ENCODE data around the gene CFAP73.

Gene CFAP73

GRCh38 chr12:113161415-113162016, 12.0 kb downstream of the CFAP73 start:
- Histone ChIP-seq H3K27me3 (ENCODE audit: insufficient read depth, low read length) (no peaks in the 10 kb centered on the region), H3K36me3 (ENCODE audit: control insufficient read depth in 1 of 2, insufficient read depth in 2 of 2, low read length in 2 of 2) (peaks cover 78 to 81% of the 10 kb centered on the region in 2 experiments), H3K4me3 (ENCODE audit: low read depth, low read length) (no peak overlapping the region), H3K27ac (ENCODE audit: low read depth, low read length) (no peak overlapping the region), H3K4me2 (ENCODE audit: low read length) (no peak overlapping the region), H2BK120ac (ENCODE audit: insufficient read depth, low read length, poor library complexity) (no peak overlapping the region), H4K91ac (ENCODE audit: low read depth, low read length) (no peak overlapping the region), H3K9ac (ENCODE audit: low read length) (no peak overlapping the region), H4K12ac (ENCODE audit: low read depth, low read length) (no peak overlapping the region), H3K79me2 (ENCODE audit: control insufficient read depth, insufficient read depth, low read length, poor library complexity) (no peaks in the 10 kb centered on the region), H2AFZ (ENCODE audit: insufficient read depth, low read length, poor library complexity) (no peak overlapping the region), H3K79me1 (ENCODE audit: low read length) (no peaks in the 10 kb centered on the region), H2BK12ac (ENCODE audit: low read length) (no peak overlapping the region), H3K4me1 (ENCODE audit: control insufficient read depth in 1 of 2, insufficient read depth in 2 of 2, low read length in 2 of 2) (no peaks in the 10 kb centered on the region), H3K18ac (ENCODE audit: low read length) (no peak overlapping the region), H2BK5ac (ENCODE audit: low read depth, low read length, poor library complexity) (no peak overlapping the region), H3K14ac (ENCODE audit: low read length) (no peak overlapping the region), H3K23ac (ENCODE audit: low read length) (no peak overlapping the region), H2AK5ac (ENCODE audit: low read length) (no peak overlapping the region), H3K9me3 (ENCODE audit: insufficient read depth, low read depth, low read length) (no peaks in the 10 kb centered on the region), H3K4ac (ENCODE audit: low read depth, low read length) (no peak overlapping the region), H4K8ac (ENCODE audit: low read depth, low read length) (no peak overlapping the region)
- DNase-seq = peak; percentile 1 to 28
- WGBS (ENCODE audit: extremely low coverage, insufficient coverage, insufficient read length) = no CpG with 5 or more reads among the region's 26 CpGs

- Histone ChIP-seq H4K91ac (ENCODE audit: low read depth, low read length) (no peak overlapping the region), H3K4me3 (ENCODE audit: low read depth, low read length) (no peak overlapping the region), H3K79me2 (ENCODE audit: control insufficient read depth, insufficient read depth, low read length, poor library complexity) (no peaks in the 10 kb centered on the region), H2BK12ac (ENCODE audit: low read length) (no peak overlapping the region), H3K18ac (ENCODE audit: low read length) (no peak overlapping the region), H3K4ac (ENCODE audit: low read depth, low read length) (no peak overlapping the region), H4K12ac (ENCODE audit: low read depth, low read length) (no peak overlapping the region), H3K27ac (ENCODE audit: low read depth, low read length) (no peak overlapping the region), H2AFZ (ENCODE audit: insufficient read depth, low read length, poor library complexity) (no peak overlapping the region), H3K27me3 (ENCODE audit: insufficient read depth, low read length) (no peaks in the 10 kb centered on the region), H3K9ac (ENCODE audit: low read length) (no peak overlapping the region), H2BK120ac (ENCODE audit: insufficient read depth, low read length, poor library complexity) (no peak overlapping the region), H2AK5ac (ENCODE audit: low read length) (no peak overlapping the region), H3K79me1 (ENCODE audit: low read length) (no peaks in the 10 kb centered on the region), H3K23ac (ENCODE audit: low read length) (no peak overlapping the region), H2BK5ac (ENCODE audit: low read depth, low read length, poor library complexity) (no peak overlapping the region), H3K36me3 (ENCODE audit: control insufficient read depth in 1 of 2, insufficient read depth in 2 of 2, low read length in 2 of 2) (peaks cover 78 to 79% of the 10 kb centered on the region in 2 experiments), H3K14ac (ENCODE audit: low read length) (no peak overlapping the region), H3K4me1 (ENCODE audit: control insufficient read depth in 1 of 2, insufficient read depth in 2 of 2, low read length in 2 of 2) (no peaks in the 10 kb centered on the region), H3K4me2 (ENCODE audit: low read length) (no peak overlapping the region), H4K8ac (ENCODE audit: low read depth, low read length) (no peak overlapping the region), H3K9me3 (ENCODE audit: insufficient read depth, low read depth, low read length) (no peaks in the 10 kb centered on the region)
- no CpG with 5 or more reads among the region's 25 CpGs for WGBS (ENCODE audit: extremely low coverage, insufficient coverage, insufficient read length)
- no peak for DNase-seq
Measured at GRCh38 chr12:113162102-113163029, 12.8 kb downstream of the CFAP73 start.

GRCh38 chr12:113163030-113163360, 13.5 kb downstream of the CFAP73 start:
- H3K27ac ChIP-seq (ENCODE audit: low read depth, low read length) = no peak overlapping the region
- no peak overlapping the region for H3K23ac ChIP-seq (ENCODE audit: low read length)
- no peak for DNase-seq
- no peak overlapping the region for H4K91ac ChIP-seq (ENCODE audit: low read depth, low read length)
- no peaks in the 10 kb centered on the region for H3K4me1 ChIP-seq (ENCODE audit: control insufficient read depth in 1 of 2, insufficient read depth in 2 of 2, low read length in 2 of 2)
- no peak overlapping the region for H3K18ac ChIP-seq (ENCODE audit: low read length)
- H3K27me3 ChIP-seq (ENCODE audit: insufficient read depth, low read length) = no peaks in the 10 kb centered on the region
- H2AFZ ChIP-seq (ENCODE audit: insufficient read depth, low read length, poor library complexity) = no peak overlapping the region
- H3K4ac ChIP-seq (ENCODE audit: low read depth, low read length) = no peak overlapping the region
- no peaks in the 10 kb centered on the region for H3K9me3 ChIP-seq (ENCODE audit: insufficient read depth, low read depth, low read length)
- H2BK12ac ChIP-seq (ENCODE audit: low read length) = no peak overlapping the region
- no peak overlapping the region for H3K4me3 ChIP-seq (ENCODE audit: low read depth, low read length)
- no peak overlapping the region for H3K14ac ChIP-seq (ENCODE audit: low read length)
- no peak overlapping the region for H2AK5ac ChIP-seq (ENCODE audit: low read length)
- H3K9ac ChIP-seq (ENCODE audit: low read length) = no peak overlapping the region
- H2BK5ac ChIP-seq (ENCODE audit: low read depth, low read length, poor library complexity) = no peak overlapping the region
- H4K8ac ChIP-seq (ENCODE audit: low read depth, low read length) = no peak overlapping the region
- H3K4me2 ChIP-seq (ENCODE audit: low read length) = no peak overlapping the region
- H3K79me1 ChIP-seq (ENCODE audit: low read length) = no peaks in the 10 kb centered on the region
- no CpG with 5 or more reads among the region's 12 CpGs for WGBS (ENCODE audit: extremely low coverage, insufficient coverage, insufficient read length)
- no peaks in the 10 kb centered on the region for H3K79me2 ChIP-seq (ENCODE audit: control insufficient read depth, insufficient read depth, low read length, poor library complexity)
- H4K12ac ChIP-seq (ENCODE audit: low read depth, low read length) = no peak overlapping the region
- peaks cover 79 to 80% of the 10 kb centered on the region in 2 experiments for H3K36me3 ChIP-seq (ENCODE audit: control insufficient read depth in 1 of 2, insufficient read depth in 2 of 2, low read length in 2 of 2)
- no peak overlapping the region for H2BK120ac ChIP-seq (ENCODE audit: insufficient read depth, low read length, poor library complexity)

- H3K9ac ChIP-seq (ENCODE audit: low read length) = no peak overlapping the region
- H4K12ac ChIP-seq (ENCODE audit: low read depth, low read length) = no peak overlapping the region
- no peak overlapping the region for H3K14ac ChIP-seq (ENCODE audit: low read length)
- no peaks in the 10 kb centered on the region for H3K27me3 ChIP-seq (ENCODE audit: insufficient read depth, low read length)
- peaks cover 79 to 80% of the 10 kb centered on the region in 2 experiments for H3K36me3 ChIP-seq (ENCODE audit: control insufficient read depth in 1 of 2, insufficient read depth in 2 of 2, low read length in 2 of 2)
- no peak overlapping the region for H3K18ac ChIP-seq (ENCODE audit: low read length)
- no peak overlapping the region for H2BK12ac ChIP-seq (ENCODE audit: low read length)
- H2BK5ac ChIP-seq (ENCODE audit: low read depth, low read length, poor library complexity) = no peak overlapping the region
- H3K4ac ChIP-seq (ENCODE audit: low read depth, low read length) = no peak overlapping the region
- H2AFZ ChIP-seq (ENCODE audit: insufficient read depth, low read length, poor library complexity) = no peak overlapping the region
- H3K4me2 ChIP-seq (ENCODE audit: low read length) = no peak overlapping the region
- H3K4me3 ChIP-seq (ENCODE audit: low read depth, low read length) = no peak overlapping the region
- H2AK5ac ChIP-seq (ENCODE audit: low read length) = no peak overlapping the region
- no peak overlapping the region for H2BK120ac ChIP-seq (ENCODE audit: insufficient read depth, low read length, poor library complexity)
- no peaks in the 10 kb centered on the region for H3K9me3 ChIP-seq (ENCODE audit: insufficient read depth, low read depth, low read length)
- no peak overlapping the region for H3K27ac ChIP-seq (ENCODE audit: low read depth, low read length)
- no CpG with 5 or more reads among the region's 13 CpGs for WGBS (ENCODE audit: extremely low coverage, insufficient coverage, insufficient read length)
- H3K79me1 ChIP-seq (ENCODE audit: low read length) = no peaks in the 10 kb centered on the region
- no peaks in the 10 kb centered on the region for H3K79me2 ChIP-seq (ENCODE audit: control insufficient read depth, insufficient read depth, low read length, poor library complexity)
- H3K4me1 ChIP-seq (ENCODE audit: control insufficient read depth in 1 of 2, insufficient read depth in 2 of 2, low read length in 2 of 2) = no peaks in the 10 kb centered on the region
- DNase-seq = no peak
- no peak overlapping the region for H4K8ac ChIP-seq (ENCODE audit: low read depth, low read length)
- H3K23ac ChIP-seq (ENCODE audit: low read length) = no peak overlapping the region
- H4K91ac ChIP-seq (ENCODE audit: low read depth, low read length) = no peak overlapping the region
Measured at GRCh38 chr12:113164014-113164413, 14.5 kb downstream of the CFAP73 start.
